ENCODE measurements around the gene MPC1.

The MPC1 gene

GRCh38 chr6:166333172-166333995 lies 49.4 kb downstream of the MPC1 start:
- TF ChIP-seq CTCF (IDR thresholded peaks at IDR 0.05; ENCODE audit: low read depth, low read length, poor library complexity, severe bottlenecking) (no peak), EZH2phosphoT487 (IDR thresholded peaks at IDR 0.05; ENCODE audit: borderline replicate concordance, low read length) (no peak)
- H3K4me2 ChIP-seq (ENCODE audit: low read length): peak overlapping the region; percentile 59
- peaks cover 87% of the 10 kb centered on the region for H3K36me3 ChIP-seq (ENCODE audit: control insufficient read depth, low read length)
- peaks cover 99% of the 10 kb centered on the region for H3K79me2 ChIP-seq (ENCODE audit: control insufficient read depth, low read length)
- H4K20me1 ChIP-seq (ENCODE audit: control insufficient read depth, insufficient read depth, low read depth, low read length): peaks cover 2% of the 10 kb centered on the region
- no peaks in the 10 kb centered on the region; the same call in 1 of the 2 replicates for H3F3A ChIP-seq (ENCODE audit: control insufficient read depth, insufficient read depth)
- no peaks in the 10 kb centered on the region for H3K9me2 ChIP-seq (replicated peaks; ENCODE audit: control insufficient read depth, low read length)
- peak overlapping the region; percentile 19 for H3K4me3 ChIP-seq (ENCODE audit: low read length)
- H3K27ac ChIP-seq (ENCODE audit: low read depth, low read length): peak overlapping the region; percentile 13
- H3K27me3 ChIP-seq (ENCODE audit: control insufficient read depth, low read length): no peaks in the 10 kb centered on the region
- peaks cover 49% of the 10 kb centered on the region for H3K4me1 ChIP-seq (ENCODE audit: control insufficient read depth, low read length)
- no peaks in the 10 kb centered on the region for H3K9me3 ChIP-seq (ENCODE audit: control insufficient read depth, insufficient read depth, low read length)

GRCh38 chr6:166331503-166332415 lies 51.0 kb downstream of the MPC1 start:
- Histone ChIP-seq H3K4me2 (ENCODE audit: low read length) (no peak overlapping the region), H3K4me1 (ENCODE audit: control insufficient read depth, low read length) (peaks cover 44% of the 10 kb centered on the region)

GRCh38 chr6:166330612-166331011 lies 52.1 kb downstream of the MPC1 start:
- Histone ChIP-seq H3K79me2 (ENCODE audit: control insufficient read depth, low read length) (peaks cover 79% of the 10 kb centered on the region), H3K36me3 (ENCODE audit: control insufficient read depth, low read length) (peaks cover 79% of the 10 kb centered on the region), H3K9me2 (replicated peaks; ENCODE audit: control insufficient read depth, low read length) (no peaks in the 10 kb centered on the region), H3K27ac (ENCODE audit: low read depth, low read length) (no peak overlapping the region), H3K27me3 (ENCODE audit: control insufficient read depth, low read length) (no peaks in the 10 kb centered on the region), H3K4me2 (ENCODE audit: low read length) (no peak overlapping the region), H3K9me3 (ENCODE audit: control insufficient read depth, insufficient read depth, low read length) (no peaks in the 10 kb centered on the region), H3F3A (ENCODE audit: control insufficient read depth, insufficient read depth) (peaks cover 2% of the 10 kb centered on the region; the same call in 1 of the 2 replicates), H3K4me3 (ENCODE audit: low read length) (no peak overlapping the region), H3K4me1 (ENCODE audit: control insufficient read depth, low read length) (peaks cover 38% of the 10 kb centered on the region), H4K20me1 (ENCODE audit: control insufficient read depth, insufficient read depth, low read depth, low read length) (peaks cover 2% of the 10 kb centered on the region)
- TF ChIP-seq CTCF (IDR thresholded peaks at IDR 0.05; ENCODE audit: low read depth, low read length, poor library complexity, severe bottlenecking) (no peak), EZH2phosphoT487 (IDR thresholded peaks at IDR 0.05; ENCODE audit: borderline replicate concordance, low read length) (no peak)

More at GRCh38 chr6:166331503-166332415, 51.0 kb downstream of the MPC1 start:
- H3K79me2 ChIP-seq (ENCODE audit: control insufficient read depth, low read length): peaks cover 87% of the 10 kb centered on the region
- H3K27me3 ChIP-seq (ENCODE audit: control insufficient read depth, low read length): no peaks in the 10 kb centered on the region
- H3K9me3 ChIP-seq (ENCODE audit: control insufficient read depth, insufficient read depth, low read length): no peaks in the 10 kb centered on the region
- H4K20me1 ChIP-seq (ENCODE audit: control insufficient read depth, insufficient read depth, low read depth, low read length): peaks cover 2% of the 10 kb centered on the region
- no peak overlapping the region for H3K27ac ChIP-seq (ENCODE audit: low read depth, low read length)
- no peak overlapping the region for H3K4me3 ChIP-seq (ENCODE audit: low read length)
- no peaks in the 10 kb centered on the region; the same call in 1 of the 2 replicates for H3F3A ChIP-seq (ENCODE audit: control insufficient read depth, insufficient read depth)
- TF ChIP-seq CTCF (IDR thresholded peaks at IDR 0.05; ENCODE audit: low read depth, low read length, poor library complexity, severe bottlenecking) (no peak), EZH2phosphoT487 (IDR thresholded peaks at IDR 0.05; ENCODE audit: borderline replicate concordance, low read length) (no peak)
- peaks cover 79% of the 10 kb centered on the region for H3K36me3 ChIP-seq (ENCODE audit: control insufficient read depth, low read length)
- H3K9me2 ChIP-seq (replicated peaks; ENCODE audit: control insufficient read depth, low read length): no peaks in the 10 kb centered on the region
